ENCODE data around the gene CCNYL1.
"Not testable (repeated sequence)": the region's sequence is repeated elsewhere in the genome, so short reads cannot be mapped to it uniquely, and the experiment has no call there.

The CCNYL1 gene

DNA sequence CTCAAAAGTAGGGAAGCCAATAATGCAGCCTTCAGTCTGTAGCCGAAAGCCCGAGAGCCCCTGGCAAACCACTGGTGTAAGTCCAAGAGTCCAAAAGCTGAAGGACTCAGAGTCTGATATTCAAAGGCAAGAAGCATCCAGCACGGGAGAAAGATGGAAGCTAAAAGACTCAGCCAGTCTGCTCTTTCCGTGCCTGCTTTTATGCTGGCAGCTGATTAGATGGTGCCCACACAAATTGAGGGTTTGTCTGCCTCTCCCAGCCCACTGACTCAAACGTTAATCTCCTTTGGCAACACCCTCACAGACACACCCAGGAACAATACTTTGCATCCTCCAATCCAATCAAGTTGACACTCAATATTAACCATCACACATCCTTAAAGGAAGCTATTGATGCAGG, 14.5 kb upstream of the CCNYL1 start:
- not testable (repeated sequence) for DNase-seq (ENCODE audit: low read depth in 1 of 2, low spot score in 1 of 2)

DNA sequence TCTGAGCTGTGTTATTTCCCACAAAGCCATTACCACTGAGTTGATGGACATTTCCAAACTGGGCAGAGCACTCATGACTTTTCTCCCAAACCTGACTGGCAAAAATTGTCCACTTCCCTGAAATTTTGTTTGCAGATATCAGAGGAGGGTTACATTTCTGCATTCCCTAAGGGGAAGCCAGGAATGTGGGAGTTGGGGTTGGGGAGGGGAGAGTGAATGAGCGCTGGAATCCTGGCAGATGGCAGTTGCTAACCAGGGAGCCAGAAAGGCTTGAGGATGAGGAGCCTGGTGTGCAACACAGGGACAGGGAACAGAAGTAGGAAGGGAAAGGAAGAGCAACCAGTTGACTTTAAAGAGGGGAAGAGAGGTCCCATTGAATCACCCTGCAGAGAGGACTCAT, 14.0 kb upstream of the CCNYL1 start:
- no peak for DNase-seq (ENCODE audit: low read depth in 1 of 2, low spot score in 1 of 2)

DNA sequence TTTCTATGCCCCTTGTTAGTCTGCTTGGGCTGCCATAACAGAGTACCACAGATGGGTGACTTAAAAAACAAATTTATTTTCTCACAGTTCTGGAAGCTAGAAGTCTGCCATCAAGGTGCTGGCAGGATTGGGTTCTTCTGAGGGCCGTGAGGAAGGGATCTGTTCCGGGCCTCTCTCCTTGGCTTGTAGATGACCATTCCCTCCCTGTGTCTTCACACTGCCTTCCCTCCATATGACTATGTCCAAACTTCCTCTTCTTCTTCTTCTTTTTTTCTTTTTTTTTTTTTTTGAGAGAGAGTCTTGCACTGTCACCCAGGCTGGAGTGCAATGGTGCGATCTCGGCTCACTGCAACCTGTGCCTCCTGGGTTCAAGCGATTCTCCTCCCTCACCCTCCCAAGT, 13.1 kb upstream of the CCNYL1 start:
- DNase-seq (ENCODE audit: low read depth in 1 of 2, low spot score in 1 of 2): no peak

DNA sequence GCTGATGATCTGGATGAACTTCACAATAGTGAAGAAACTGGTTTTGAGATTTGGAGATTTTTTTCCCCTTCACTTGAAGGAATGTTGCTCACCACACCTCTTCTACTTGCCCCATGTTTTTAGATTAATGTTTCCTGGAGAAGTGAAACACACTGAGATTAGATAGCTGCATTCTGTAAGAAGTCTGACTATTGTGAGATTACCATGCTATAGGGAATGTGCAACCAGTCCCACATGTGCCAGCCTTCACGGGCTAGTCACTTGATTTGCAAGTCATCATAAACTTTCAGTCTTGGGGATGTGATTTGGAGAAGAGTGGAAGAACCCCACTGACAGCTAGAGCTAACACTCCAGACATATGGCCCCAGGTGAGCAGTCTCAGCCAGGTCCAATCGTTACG, 7.4 kb upstream of the CCNYL1 start:
- DNase-seq (ENCODE audit: low read depth in 1 of 2, low spot score in 1 of 2): no peak

DNA sequence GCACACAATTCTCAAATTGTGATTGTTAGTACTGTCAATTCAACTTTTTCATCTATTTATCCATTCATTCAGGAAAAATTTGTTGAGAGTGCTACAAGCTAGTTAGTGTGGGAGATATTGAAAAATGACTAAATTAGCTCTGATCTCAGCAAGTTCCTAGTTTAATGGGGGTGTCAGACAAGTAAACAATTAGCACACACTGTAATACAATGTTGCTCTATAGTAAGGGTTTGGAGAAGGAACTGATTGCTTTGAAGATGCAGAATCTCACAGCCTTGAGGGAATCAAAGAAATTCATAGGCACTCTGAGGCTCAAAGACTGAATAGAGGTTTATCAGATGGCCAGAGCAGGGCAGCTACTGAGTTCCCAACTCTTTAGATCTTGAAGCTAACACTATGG, 6.8 kb upstream of the CCNYL1 start:
- DNase-seq (ENCODE audit: low read depth in 1 of 2, low spot score in 1 of 2): no peak

DNA sequence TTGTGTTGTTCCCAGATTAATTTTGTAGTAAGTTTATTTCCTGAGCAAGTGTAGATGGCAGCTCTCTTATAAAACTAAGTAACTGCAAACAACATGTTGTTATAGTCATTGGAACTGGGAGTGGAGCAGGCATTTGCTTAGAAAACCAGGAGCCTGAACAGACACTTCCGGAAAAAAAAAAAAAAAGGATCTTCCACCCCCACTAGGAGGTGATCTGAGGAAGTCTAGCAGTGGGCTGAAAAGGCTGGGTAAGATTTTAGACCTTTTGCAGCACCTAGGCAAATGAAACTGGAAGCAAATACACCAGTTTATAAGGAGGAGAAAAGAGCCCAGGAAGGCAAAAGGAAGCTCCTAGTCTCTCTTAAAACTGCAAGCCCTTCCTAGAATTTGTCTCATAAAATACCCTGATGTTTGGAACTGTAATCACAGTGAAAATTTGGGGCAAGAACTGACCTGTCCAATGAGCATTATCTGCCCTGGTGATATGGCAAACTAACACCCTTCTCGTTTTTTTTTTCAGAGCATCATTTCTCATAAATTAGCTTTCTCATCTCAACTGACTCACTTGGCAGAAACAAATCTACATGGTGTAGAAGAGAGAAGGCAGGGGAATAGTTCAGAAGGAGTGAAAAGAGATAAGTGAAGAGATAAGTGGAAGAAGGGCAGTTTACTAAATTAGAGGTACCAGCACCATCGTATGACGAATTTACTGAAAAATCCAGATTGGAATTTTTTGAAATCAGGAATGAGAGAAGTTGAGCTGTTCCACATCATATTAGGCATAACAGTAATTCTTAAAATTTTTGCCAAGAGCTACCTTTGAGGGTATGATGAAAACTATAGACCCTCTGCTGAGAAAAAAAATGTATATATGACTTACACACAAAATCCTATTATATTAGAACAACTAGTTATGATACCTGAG, 4.2 kb upstream of the CCNYL1 start:
- DNase-seq (ENCODE audit: low read depth in 1 of 2, low spot score in 1 of 2): no peak

DNA sequence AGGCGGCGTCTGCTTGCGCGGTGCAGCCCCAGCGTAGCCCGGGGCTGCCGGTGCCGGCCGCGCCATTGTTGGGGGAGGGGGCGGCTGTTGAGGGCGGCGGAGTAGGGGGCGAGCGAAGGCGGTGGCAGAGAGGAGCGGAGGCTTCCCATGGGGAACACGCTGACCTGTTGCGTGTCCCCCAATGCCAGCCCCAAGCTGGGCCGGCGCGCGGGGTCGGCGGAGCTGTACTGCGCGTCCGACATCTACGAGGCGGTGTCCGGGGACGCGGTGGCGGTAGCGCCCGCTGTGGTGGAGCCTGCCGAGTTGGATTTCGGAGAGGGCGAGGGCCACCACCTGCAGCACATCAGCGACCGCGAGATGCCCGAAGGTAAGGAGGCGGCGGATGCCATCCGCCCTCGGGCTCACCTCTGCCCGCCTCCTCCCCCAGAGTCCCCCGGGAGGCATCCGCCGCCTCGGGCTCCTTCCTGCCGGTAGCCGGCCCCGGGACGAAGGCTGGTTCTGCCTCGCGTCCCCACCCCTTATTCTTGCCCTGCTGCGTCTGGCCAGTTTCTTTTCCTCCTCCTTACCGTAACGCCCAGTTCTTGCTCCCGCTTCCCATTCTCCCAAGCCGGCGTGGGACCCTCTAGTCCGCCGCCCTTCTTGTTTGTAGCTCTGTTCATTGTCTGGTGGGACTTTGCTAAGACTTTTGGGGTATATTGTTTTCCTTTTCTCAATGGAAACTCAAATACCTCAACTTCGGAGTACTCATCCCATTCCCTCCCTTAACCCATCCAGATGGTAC, 500 bp downstream of the CCNYL1 start:
- DNase-seq (ENCODE audit: low read depth in 1 of 2, low spot score in 1 of 2): peak; percentile 21 to 27

DNA sequence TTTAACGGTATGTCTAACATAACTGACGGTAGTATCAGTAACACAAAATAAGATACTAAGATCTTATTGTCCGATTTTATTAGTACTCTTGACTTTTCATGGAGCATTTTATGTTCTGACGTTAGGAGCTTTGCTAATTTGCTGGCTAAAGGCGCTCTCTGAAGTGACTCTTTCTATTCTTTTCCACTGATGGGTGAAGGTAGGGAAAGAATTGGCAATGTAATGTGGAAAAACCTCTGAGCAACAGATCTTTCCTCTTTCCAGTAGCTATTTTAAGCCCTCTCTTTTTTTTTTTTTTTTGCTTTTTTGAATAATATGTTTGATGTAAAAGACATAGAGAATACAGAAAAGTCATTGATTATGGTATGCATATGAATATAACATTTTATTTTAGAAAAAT, 4.6 kb downstream of the CCNYL1 start:
- DNase-seq (ENCODE audit: low read depth in 1 of 2, low spot score in 1 of 2): no peak

DNA sequence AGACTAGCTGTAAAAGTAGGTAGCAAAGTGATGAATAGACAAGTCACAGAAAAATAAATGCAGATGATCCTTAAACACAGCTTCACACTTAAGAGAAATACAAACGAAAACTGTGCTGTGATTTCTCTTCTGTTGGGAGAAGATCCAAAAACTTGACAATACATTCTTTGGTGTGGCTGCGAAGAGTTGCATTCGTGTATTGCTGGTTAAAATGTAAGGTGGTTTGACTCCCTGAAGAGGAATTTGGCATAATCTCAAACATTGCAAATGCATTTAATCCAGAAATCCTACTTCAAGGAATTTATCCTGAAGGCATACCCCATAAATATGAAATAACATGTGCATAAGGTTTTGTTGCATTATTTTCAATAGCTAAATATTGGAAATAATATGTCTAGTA, 7.1 kb downstream of the CCNYL1 start:
- DNase-seq (ENCODE audit: low read depth in 1 of 2, low spot score in 1 of 2): no peak

DNA sequence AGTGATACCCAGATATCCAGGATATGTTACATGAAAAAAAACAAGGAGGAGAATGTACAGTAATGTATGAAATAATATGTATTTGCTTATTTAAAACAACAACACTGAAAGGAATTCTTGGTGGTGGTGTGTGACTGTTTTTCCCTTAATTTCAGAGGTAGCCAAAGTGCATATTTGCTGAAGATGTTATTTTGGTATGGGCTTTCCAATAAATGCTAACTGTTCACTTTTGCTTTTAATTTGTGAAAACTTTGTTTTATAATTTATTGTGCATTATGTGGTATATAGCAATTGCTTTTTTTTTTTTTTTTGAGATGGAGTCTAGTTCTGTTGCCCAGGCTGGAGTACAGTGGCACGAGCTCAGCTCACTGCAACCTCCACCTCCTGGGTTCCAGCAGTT, 7.6 kb downstream of the CCNYL1 start:
- no peak for DNase-seq (ENCODE audit: low read depth in 1 of 2, low spot score in 1 of 2)

DNA sequence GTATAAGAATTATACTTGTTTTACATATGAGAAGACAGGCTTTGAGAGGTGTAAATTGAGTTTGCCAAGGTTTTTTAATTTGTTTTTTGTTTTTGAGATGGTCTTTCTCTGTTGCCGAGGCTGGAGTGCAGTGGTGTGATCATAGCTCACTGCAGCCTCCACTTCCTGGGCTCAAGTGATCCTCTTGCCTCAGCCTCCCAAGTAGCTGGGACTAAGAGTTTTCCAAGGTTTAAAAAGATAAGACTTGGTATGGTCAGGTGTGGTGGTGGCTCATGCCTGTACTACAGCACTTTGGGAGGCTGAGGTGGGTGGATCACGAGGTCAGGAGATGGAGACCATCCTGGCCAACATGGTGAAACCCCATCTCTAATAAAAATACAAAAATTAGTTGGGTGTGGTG, 8.2 kb downstream of the CCNYL1 start:
- not testable (repeated sequence) for DNase-seq (ENCODE audit: low read depth in 1 of 2, low spot score in 1 of 2)

DNA sequence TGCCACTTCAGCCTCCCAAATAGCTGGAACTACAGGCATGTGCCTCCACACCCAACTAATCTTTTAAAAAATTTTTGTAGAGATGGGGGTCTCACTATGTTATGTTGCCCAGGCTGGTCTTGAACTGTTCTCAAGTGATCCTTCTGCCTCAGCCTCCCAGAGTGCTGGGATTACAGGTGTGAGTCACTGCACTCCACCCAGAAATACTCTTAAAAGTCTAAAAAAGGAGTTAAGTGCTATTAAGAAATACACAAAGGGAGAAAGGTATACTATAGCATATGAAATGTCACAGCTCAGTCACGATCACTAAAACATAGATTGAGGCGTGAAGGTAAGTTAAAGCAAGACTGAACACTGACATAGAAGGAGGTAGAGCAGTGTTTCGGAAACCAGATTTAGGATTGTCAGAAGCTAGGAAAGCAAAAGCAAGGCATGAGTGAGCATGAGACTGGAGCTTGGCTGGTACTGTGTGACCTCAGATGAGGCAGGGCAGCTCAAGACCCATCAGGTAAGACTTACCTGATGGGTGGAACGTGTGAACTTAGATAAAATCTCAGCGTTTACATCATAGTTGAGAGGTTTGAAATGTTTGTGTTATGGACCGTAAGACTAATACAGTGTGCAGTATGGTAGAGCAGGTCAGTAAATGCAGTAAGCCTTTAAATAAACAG, 9.2 kb downstream of the CCNYL1 start:
- DNase-seq (ENCODE audit: low read depth in 1 of 2, low spot score in 1 of 2): no peak

DNA sequence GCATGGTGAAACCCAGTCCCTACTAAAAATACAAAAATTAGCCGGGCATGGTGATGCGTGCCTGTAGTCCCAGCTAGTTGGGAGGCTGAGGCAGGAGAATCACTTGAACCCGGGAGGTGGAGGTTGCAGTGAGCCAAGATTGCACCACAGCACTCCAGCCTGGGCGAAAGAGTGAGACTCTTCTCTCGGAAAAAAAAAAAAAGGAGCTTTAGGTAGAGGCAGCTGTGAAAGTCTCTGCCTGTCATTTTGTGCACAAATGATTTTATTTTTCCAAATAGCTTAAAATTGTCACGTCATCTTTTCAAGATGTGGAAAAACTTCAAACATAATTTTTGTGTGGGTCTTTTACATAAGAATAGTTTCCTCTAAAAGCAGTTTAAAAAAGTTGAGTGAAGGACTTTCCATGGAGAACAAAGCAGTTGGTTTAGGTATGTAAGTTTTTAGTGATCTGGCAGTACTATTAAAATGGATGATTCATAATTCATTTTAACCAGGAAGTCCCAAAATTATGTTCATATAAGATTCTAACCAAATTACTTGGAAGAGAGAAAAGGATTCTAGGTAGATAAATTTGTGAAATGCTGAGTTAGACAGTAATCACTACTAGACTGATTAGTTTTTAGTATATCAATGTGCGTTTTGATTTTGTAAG, 11.5 kb downstream of the CCNYL1 start:
- no peak for DNase-seq (ENCODE audit: low read depth in 1 of 2, low spot score in 1 of 2)

DNA sequence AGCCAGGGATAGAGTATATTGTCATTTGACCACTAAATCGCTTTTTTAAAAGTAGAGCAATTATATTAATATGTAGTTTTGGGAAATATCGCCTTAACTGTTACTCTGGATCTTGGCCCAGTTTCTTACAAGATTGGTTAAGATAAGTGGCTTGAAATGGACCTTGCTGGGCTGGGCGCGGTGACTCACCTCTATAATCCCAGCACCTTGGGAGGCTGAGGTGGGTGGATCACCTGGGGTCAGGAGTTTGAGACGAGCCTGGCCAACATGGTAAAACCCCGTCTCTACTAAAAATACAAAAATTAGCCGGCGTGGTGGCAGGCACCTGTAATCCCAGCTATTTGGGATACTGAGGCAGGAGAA, 12.0 kb downstream of the CCNYL1 start:
- DNase-seq (ENCODE audit: low read depth in 1 of 2, low spot score in 1 of 2): not testable (repeated sequence)

DNA sequence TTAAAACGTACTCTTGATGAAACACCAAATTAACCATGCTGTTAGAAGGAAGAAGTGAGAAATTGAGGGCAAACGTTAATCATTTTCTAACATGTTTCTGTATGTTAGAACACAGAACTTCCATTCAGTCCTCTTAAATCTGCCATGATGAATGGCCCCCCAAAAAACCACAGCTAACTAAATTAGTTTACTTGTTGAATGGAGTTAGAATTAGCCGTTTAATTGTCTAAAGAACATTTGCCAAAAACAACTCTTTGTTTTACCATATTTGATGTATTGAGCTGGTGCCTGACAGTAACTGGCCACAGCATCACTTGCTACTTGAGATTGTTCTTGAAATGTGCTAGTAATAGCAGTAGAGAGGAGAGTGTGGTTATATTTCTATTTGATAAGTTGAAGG, 12.7 kb downstream of the CCNYL1 start:
- DNase-seq (ENCODE audit: low read depth in 1 of 2, low spot score in 1 of 2): no peak

DNA sequence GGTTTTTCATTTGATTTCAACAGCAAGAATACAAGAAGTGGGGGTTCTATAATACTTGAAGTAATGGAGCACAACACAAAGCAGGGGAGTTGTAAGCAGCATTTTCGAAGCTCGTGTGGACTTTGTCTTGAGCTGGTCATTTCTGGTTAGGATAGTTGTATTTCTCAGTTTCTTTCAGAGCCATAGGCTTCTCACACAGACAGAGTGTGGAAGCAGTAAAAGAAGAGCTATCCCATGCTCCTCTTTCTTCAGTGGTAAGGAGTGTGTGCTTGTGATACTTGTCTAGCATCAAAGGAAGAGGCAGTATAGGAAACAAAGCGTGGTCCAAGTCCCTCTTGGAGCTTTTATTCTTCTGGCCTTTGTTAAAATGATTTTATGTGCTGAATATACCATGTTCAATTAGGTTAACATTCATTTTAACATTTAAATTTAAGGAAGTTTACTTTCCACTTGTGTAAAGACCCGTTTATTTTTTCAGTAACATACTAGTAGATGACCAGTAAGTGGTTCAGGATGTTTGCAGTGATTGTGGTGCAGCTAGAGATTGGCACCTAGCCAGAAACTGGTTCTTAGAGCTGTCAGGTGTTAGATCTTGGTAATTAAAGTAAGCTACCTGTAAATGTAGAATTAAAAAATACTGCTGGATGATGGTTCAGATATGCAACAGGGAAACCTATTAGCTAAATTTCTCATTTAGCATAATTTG, 14.6 kb downstream of the CCNYL1 start:
- no peak for DNase-seq (ENCODE audit: low read depth in 1 of 2, low spot score in 1 of 2)

DNA sequence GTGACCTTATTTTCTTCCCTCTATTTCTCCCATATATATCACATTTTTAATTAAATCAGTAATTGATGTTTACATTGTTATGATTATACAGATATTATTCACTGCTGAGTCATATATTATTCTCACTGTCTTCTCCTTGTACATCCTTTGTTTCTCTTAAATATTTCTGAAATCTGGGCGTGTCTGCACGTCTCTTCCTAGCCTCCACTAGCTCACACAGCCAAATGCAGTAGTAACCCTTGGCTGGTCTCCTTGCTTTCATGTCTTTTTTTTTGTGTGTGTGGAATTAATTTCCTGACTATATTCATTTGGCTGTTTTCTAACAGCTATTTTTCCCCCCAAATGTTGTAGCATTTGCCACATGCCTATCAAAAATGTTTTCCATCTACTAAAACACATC, 15.8 kb downstream of the CCNYL1 start:
- DNase-seq (ENCODE audit: low read depth in 1 of 2, low spot score in 1 of 2): no peak

DNA sequence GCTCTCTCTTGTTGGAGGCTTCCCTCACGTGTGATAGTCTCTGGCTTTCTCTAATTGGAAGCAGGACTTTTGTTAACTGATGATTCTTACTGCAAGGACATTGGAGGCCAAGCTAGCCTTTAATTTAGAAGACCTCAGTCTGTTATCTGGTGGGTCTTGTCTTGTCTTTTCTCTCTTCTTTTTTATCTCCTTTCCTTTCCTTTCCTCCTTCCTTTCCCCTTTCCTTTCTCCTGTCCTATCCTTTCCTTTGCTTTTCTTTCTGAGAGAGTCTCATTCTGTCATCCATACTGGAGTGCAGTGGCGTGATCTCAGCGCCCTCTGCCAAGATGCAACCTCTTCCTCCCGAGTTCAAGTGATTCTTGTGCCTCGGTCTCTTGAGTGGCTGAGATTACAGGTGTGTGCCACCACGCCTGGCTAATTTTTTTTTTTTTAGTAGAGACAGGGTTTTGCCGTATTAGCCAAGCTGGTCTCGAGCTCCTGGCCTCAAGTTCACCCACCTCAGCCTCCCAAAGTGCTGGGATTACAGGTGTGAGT, 18.1 kb downstream of the CCNYL1 start:
- DNase-seq (ENCODE audit: low read depth in 1 of 2, low spot score in 1 of 2): no peak

DNA sequence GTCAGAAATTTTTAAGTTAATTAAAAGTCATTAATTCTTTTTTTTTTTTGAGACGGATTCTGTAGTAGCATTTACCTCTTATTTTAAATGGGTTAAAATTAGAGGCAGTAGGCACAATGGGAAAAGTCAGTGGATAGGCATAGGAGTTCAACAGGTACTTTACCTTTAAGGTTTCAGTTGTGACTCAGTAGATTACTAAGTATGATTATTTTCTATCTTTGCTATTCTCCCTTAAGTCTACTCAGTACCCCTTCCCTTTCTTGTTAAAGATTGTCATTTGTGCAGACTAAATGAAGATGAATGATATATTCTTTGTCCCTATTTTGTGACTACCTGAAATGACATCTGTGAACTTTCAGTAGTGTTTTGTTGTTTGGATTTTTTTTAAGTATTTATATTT, 19.7 kb downstream of the CCNYL1 start:
- no peak for DNase-seq (ENCODE audit: low read depth in 1 of 2, low spot score in 1 of 2)

DNA sequence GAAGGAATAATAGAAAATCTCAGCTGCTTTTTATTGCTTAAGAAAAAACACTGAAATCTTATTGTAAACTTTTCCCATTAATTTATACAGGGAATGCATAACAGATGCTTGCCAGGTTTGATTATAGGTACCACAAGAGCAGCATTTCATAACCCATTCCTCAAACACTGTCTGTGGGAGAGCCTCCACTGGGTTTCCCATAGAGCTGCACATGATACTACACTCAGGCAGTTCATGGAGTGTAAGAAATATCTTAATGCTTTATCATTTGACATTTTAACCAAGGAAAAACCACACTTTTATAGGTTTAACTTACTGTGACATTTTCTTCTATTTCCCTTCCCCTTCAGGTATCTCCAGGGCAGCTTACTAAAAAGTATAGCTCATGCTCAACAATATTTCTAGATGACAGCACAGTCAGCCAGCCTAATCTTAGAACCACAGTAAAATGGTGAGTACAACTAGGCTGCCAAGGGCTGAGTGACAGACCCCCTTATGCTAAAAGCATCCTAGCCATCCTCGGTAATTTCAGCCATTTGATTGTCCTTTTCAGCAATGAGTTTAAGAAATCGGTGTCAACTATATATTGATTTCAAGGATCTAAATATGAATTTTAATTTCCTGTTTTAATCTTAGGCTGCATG, 22.3 kb downstream of the CCNYL1 start:
- DNase-seq (ENCODE audit: low read depth in 1 of 2, low spot score in 1 of 2): no peak

Measured in activated T-helper 1 cell treated with anti-CD3 and anti-CD28 coated beads, Interleukin-2, amount 50 U/mL, for 16 hours (primary cell).